Stimulated activated effector memory CD8-positive, alpha-beta T cell treated with anti-CD3 and anti-CD28 coated beads, Interleukin-12 subunit alpha, Interleukin-12 subunit beta, amount 100 ng/mL, for 72 hours (primary cell): ENCODE results near the gene ZC3H18.

Experiments used
- ATAC-seq: fragments of 150-1000 bp; cut with Tn5 transposase; 2 replicates; pipeline ENCODE4 v1.10.0; 2021
- DNase-seq, 2 donors: peaks; one replicate each; pipeline ENCODE4 v3.0.0; 2021 to 2022; ENCODE audit warnings: low spot score in 2 of 2
- H3K27ac Mint-ChIP-seq: one replicate; pipeline ENCODE4 v1.8.0; 2022; ENCODE audit warnings: mild to moderate bottlenecking, mixed read lengths
- H3K36me3 Mint-ChIP-seq: one replicate; pipeline ENCODE4 v1.8.0; 2022; ENCODE audit warnings: mild to moderate bottlenecking, mixed read lengths
- H3K4me1 Mint-ChIP-seq: one replicate; pipeline ENCODE4 v1.8.0; 2022; ENCODE audit warnings: mixed read lengths
- H3K4me3 Mint-ChIP-seq: one replicate; pipeline ENCODE4 v1.8.0; 2022; ENCODE audit warnings: mild to moderate bottlenecking, mixed read lengths
- H3K9me3 Mint-ChIP-seq: one replicate; pipeline ENCODE4 v1.8.0; 2022; ENCODE audit warnings: mixed read lengths

The ZC3H18 gene

GRCh38 chr16:88649924-88650748 lies 79.9 kb downstream of the ZC3H18 start:
- Mint-ChIP-seq H3K4me1 (peaks cover 44% of the 10 kb centered on the region), H3K9me3 (no peaks in the 10 kb centered on the region), H3K27ac (peak overlapping the region; percentile 95), H3K36me3 (peaks cover 76% of the 10 kb centered on the region), H3K4me3 (peak overlapping the region; percentile 84)
- ATAC-seq, result no peak
- peak in 1 of 2 donors; percentile 79 for DNase-seq

DNA sequence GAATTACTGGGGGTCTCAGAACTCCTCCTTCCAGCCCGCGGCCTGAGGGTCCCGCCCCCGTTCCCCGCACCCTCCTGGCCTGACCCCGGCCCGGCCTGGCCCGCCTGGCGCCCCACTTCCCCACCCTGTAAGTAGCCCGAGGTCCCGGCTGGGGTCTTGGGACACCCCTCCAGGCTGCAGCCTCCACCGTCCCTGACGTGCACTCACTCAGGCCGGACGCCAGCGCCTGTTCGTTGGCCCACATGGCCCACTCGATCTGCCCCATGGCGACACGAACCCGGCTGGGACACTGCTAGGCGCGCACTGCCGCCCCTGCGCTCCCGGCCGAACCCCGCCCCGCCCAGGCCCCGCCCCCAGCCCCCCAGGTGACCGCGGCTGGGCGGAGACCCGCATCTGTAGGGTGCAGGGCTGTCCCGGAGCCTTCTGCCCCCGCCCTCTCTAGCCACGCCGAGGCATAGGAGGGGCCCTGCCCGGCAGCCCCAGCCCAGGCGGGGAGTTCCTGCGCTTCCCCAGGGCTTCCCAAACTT lies 80.6 kb downstream of the ZC3H18 start, which contains the start of gene CYBA:
TSS of gene CYBA (minus strand) at position 305 of the 527 bp plus-strand sequence. CDS start at position 265, 40 bp downstream.
- Mint-ChIP-seq H3K4me1 (peaks cover 41% of the 10 kb centered on the region), H3K36me3 (peaks cover 73% of the 10 kb centered on the region), H3K27ac (peak within 1 kb of the TSS; percentile 95), H3K4me3 (peak within 1 kb of the TSS; percentile 84), H3K9me3 (no peaks in the 10 kb centered on the region)
- peak in 1 of 2 donors; percentile 83 for DNase-seq
- ATAC-seq, result peak; percentile 91

DNA sequence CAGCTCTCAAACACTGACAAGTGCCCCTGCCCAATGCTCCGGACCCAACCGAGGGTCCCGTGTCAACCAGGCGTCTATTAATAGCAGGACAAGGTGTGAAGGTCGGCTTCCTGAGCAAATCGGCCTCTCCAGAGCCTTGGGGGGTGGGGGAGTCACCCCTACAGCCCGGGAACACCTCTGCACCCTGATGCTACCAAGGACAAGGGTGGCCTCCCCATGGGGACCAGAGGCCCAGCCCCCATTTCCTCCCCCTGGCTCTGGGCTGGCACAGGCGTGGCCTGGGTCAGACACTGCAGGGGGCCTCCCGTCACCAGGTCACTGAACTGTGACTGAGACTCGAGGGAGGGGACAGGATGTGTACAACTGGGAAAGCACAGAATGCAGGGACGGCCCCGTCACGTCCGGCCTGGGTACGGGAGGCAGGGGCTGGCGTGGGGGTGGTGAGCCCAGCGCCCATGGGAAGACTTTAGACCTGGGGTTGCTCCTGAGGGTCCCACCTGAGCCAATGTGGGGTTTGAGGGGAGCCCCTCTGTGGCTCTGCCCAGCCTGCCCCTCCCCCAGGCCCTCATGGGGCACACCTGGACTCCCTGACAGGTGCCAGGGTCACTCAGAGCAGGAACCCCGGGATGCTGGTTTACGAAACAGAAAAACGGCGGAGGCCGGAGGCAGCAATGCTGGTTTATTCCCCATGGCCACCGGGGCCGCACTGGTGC lies 81.2 kb downstream of the ZC3H18 start:
- H3K4me3 Mint-ChIP-seq, result peak overlapping the region; percentile 84
- peak overlapping the region; percentile 95 for H3K27ac Mint-ChIP-seq
- ATAC-seq (peak; percentile 92), DNase-seq (peak; percentile 68 to 93)
- H3K9me3 Mint-ChIP-seq, result no peaks in the 10 kb centered on the region
- peaks cover 73% of the 10 kb centered on the region for H3K36me3 Mint-ChIP-seq
- H3K4me1 Mint-ChIP-seq, result peaks cover 41% of the 10 kb centered on the region

- H3K9me3 Mint-ChIP-seq, result no peaks in the 10 kb centered on the region
- H3K4me1 Mint-ChIP-seq, result peaks cover 41% of the 10 kb centered on the region
- peak overlapping the region; percentile 84 for H3K4me3 Mint-ChIP-seq
- ATAC-seq (no peak), DNase-seq (no peak)
- H3K36me3 Mint-ChIP-seq, result peaks cover 73% of the 10 kb centered on the region
- peak overlapping the region; percentile 95 for H3K27ac Mint-ChIP-seq
These were observed 82.0 kb downstream of the ZC3H18 start for GRCh38 chr16:88651989-88652761.

GRCh38 chr16:88652762-88653063 lies 82.5 kb downstream of the ZC3H18 start:
- Mint-ChIP-seq H3K4me3 (no peak overlapping the region), H3K27ac (peak overlapping the region; percentile 74), H3K36me3 (peaks cover 77% of the 10 kb centered on the region), H3K9me3 (no peaks in the 10 kb centered on the region), H3K4me1 (peaks cover 41% of the 10 kb centered on the region)
- ATAC-seq, result no peak
- no peak for DNase-seq

DNA sequence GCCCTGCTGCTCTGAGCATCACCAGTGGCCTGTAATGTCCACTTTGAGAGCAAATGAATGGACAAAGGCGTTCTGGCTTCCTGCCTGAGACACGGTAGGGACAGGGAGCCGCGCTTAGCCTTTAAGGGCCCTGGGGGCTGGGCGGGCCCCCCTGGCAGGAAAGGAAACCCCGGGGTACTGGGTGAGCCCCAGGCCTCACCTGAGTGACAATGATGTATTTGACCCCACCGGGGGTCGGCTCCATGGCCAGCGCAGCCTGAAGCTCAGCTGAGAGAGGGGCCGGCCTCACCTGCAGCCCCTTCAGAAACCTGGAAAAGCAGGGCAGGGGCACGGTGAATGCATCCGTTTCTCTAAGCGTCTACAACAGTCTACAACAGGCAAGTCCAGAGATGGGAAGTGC lies 82.9 kb downstream of the ZC3H18 start:
- no peaks in the 10 kb centered on the region for H3K9me3 Mint-ChIP-seq
- peaks cover 41% of the 10 kb centered on the region for H3K4me1 Mint-ChIP-seq
- ATAC-seq (no peak), DNase-seq (no peak)
- H3K36me3 Mint-ChIP-seq, result peaks cover 81% of the 10 kb centered on the region
- H3K4me3 Mint-ChIP-seq, result no peak overlapping the region
- H3K27ac Mint-ChIP-seq, result peak overlapping the region; percentile 74

DNA sequence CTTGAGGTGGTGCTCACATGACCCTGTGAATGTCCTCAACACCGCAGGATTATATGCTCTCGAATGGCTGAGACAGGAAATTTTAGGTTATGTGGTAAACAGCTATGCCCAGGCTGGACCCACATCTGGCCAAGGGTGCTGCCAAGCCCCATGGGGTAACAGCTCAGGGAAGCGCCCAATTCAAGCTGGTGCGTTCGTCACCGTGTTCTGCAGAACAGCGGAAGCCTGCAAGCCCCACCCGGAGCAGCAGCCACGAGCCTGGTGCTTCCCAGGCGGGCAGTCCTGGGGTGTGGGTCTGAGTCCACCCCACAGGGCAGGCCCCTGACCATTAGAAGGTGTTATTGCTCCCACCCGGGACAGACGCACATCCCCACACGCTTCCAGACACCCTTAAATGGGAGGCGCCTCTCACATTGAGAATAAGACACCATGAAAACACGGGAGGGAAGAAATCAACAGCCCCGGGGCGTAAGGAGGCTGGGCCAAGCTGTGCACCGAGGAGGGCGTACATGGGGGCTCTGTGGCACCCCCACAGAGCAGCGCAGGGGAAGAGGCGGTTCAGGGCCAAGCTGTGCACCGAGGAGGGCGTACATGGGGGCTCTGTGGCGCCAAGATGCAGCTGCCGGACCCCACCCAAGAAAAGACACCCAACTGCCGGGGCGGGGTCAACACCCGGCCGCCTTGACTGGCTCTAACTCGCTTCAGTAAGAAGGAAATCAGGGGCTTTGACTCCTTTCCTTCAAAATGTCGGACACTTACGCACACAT lies 83.6 kb downstream of the ZC3H18 start:
- no peak overlapping the region for H3K4me3 Mint-ChIP-seq
- no peaks in the 10 kb centered on the region for H3K9me3 Mint-ChIP-seq
- H3K27ac Mint-ChIP-seq, result peak overlapping the region; percentile 74
- no peak for DNase-seq
- peaks cover 81% of the 10 kb centered on the region for H3K36me3 Mint-ChIP-seq
- no peak for ATAC-seq
- peaks cover 43% of the 10 kb centered on the region for H3K4me1 Mint-ChIP-seq

GRCh38 chr16:88654363-88655052 lies 84.3 kb downstream of the ZC3H18 start:
- no peak for ATAC-seq
- Mint-ChIP-seq H3K27ac (peak overlapping the region; percentile 83), H3K4me1 (peaks cover 41% of the 10 kb centered on the region), H3K36me3 (peaks cover 78% of the 10 kb centered on the region), H3K9me3 (no peaks in the 10 kb centered on the region), H3K4me3 (no peak overlapping the region)
- DNase-seq, result no peak

DNA sequence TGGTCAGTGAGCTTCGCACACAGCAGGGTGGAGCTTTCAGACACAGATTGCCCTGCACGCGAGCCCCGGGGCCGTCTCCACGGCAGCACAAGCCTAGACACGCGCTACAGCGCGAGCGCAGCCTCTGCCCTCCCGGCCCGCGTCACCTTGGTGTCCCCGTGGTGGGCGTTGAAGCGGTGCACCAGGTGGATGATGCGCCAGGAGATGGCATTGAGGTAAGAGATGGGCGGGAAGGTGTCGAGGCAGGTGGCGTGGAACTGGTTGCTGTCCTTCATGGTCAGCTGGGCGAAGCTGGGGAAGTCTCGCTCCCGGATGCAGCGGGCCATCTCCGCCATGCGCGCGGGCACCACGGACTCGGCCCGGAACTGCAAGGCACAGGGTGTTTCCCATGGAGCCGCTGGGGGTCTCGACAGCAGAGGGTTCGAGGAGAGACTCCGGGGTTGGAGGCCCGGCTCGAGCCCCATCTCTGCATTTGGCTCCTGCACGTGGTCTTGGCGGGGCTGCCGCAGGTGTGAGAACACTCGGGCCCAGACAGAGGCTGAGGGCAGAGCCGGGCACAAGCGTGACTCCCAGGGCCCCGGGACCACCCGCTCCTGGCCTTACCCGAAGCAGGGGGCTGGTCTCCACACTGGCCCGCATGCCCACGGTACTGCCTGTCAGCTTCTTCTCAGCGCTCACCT lies 85.0 kb downstream of the ZC3H18 start:
- Mint-ChIP-seq H3K36me3 (peaks cover 78% of the 10 kb centered on the region), H3K4me3 (no peak overlapping the region), H3K4me1 (peaks cover 34% of the 10 kb centered on the region), H3K27ac (peak overlapping the region; percentile 83), H3K9me3 (no peaks in the 10 kb centered on the region)
- ATAC-seq (no peak), DNase-seq (no peak)

- no peak overlapping the region for H3K4me3 Mint-ChIP-seq
- DNase-seq, result no peak
- peaks cover 33% of the 10 kb centered on the region for H3K4me1 Mint-ChIP-seq
- no peak for ATAC-seq
- H3K27ac Mint-ChIP-seq, result no peak overlapping the region
- H3K9me3 Mint-ChIP-seq, result no peaks in the 10 kb centered on the region
- peaks cover 75% of the 10 kb centered on the region for H3K36me3 Mint-ChIP-seq
These were observed 85.6 kb downstream of the ZC3H18 start for GRCh38 chr16:88655733-88656281.

GRCh38 chr16:88656291-88656980 lies 86.2 kb downstream of the ZC3H18 start:
- no peak overlapping the region for H3K27ac Mint-ChIP-seq
- H3K9me3 Mint-ChIP-seq, result no peaks in the 10 kb centered on the region
- no peak for ATAC-seq
- H3K36me3 Mint-ChIP-seq, result peaks cover 75% of the 10 kb centered on the region
- peaks cover 34% of the 10 kb centered on the region for H3K4me1 Mint-ChIP-seq
- no peak for DNase-seq
- H3K4me3 Mint-ChIP-seq, result no peak overlapping the region

- Mint-ChIP-seq H3K4me3 (no peak overlapping the region), H3K36me3 (peaks cover 72% of the 10 kb centered on the region), H3K27ac (no peak overlapping the region), H3K4me1 (peaks cover 33% of the 10 kb centered on the region), H3K9me3 (no peaks in the 10 kb centered on the region)
- DNase-seq (no peak), ATAC-seq (no peak)
These were observed 87.2 kb downstream of the ZC3H18 start for GRCh38 chr16:88657371-88657770.

GRCh38 chr16:88658714-88659113 lies 88.5 kb downstream of the ZC3H18 start:
- Mint-ChIP-seq H3K9me3 (no peaks in the 10 kb centered on the region), H3K4me1 (peaks cover 26% of the 10 kb centered on the region), H3K36me3 (peaks cover 70% of the 10 kb centered on the region), H3K27ac (no peak overlapping the region), H3K4me3 (no peak overlapping the region)
- no peak for ATAC-seq
- no peak for DNase-seq
